ENCODE measurements around the gene RIMS1. TPM values are rescaled to one million over a fixed set of nuclear protein-coding genes. Genes with fewer than 3 reads are reported as not detected.

Gene RIMS1
- total and polyA plus RNA-seq, 4 donors = 30.1 to 128 (median 49.5) TPM

DNA sequence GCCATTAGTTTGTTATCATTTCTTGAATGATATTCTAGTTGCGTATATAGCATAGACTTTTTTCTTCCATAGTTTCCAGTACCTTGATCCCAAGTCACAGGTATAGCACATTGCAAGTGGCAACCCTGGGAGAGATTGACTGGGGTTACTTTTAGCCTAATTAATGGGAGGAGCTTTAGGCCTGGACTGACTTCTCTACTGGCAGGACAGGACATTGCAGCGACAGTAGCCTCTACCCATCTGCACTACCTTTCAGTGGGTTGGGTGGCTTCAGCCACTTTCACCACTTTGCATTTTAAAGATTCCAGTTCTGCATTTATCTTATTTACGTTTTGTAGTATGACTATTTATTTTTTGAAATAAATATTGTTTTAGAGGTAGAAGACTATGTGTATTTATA lies 320.3 kb downstream of the RIMS1 start:
- Histone ChIP-seq H3K27me3 (ENCODE audit: control insufficient read depth, insufficient read depth, low read length) (no peaks in the 10 kb centered on the region), H3K9me3 (ENCODE audit: control insufficient read depth, insufficient read depth, low read length) (no peaks in the 10 kb centered on the region), H3K4me3 (ENCODE audit: low read depth, low read length) (no peak overlapping the region), H3K27ac (ENCODE audit: low read depth, low read length) (no peak overlapping the region), H3K36me3 (ENCODE audit: control insufficient read depth, insufficient read depth, low read length) (no peaks in the 10 kb centered on the region), H3K4me1 (ENCODE audit: control insufficient read depth, insufficient read depth, low read length) (no peaks in the 10 kb centered on the region)
- WGBS (ENCODE audit: insufficient coverage) = no CpG with 5 or more reads among the region's 3 CpGs
- DNase-seq (ENCODE audit: low read depth in 4 of 6, low spot score in 6 of 6) = no peak

DNA sequence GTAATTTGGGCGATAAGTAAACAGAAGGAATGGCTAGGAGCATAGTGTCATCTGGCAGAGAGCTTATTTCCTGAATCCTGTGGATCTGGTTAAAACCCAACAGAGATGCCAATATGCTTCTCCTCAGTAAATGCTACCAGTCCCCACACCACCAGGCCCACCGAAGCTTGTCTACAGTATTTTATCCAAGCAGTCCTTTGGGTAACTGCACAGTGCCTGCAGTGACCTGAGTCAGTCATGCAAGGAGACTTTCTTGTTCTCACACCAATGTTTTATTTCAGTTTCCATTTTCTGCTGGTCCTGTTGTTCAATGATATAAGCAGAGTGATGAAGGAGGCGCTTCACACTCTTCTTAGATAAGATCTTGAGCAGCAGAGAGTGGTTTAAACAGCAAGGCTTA lies 326.3 kb downstream of the RIMS1 start:
- 100% methylated on average over 1 of the region's 3 CpGs for WGBS (ENCODE audit: insufficient coverage)
- DNase-seq (ENCODE audit: low read depth in 4 of 6, low spot score in 6 of 6) = peak in 1 of 6 donors; percentile 42
- Histone ChIP-seq H3K27ac (ENCODE audit: low read depth, low read length) (no peak overlapping the region), H3K36me3 (ENCODE audit: control insufficient read depth, insufficient read depth, low read length) (no peaks in the 10 kb centered on the region), H3K4me3 (ENCODE audit: low read depth, low read length) (no peak overlapping the region), H3K4me1 (ENCODE audit: control insufficient read depth, insufficient read depth, low read length) (no peaks in the 10 kb centered on the region), H3K9me3 (ENCODE audit: control insufficient read depth, insufficient read depth, low read length) (no peaks in the 10 kb centered on the region), H3K27me3 (ENCODE audit: control insufficient read depth, insufficient read depth, low read length) (no peaks in the 10 kb centered on the region)

DNA sequence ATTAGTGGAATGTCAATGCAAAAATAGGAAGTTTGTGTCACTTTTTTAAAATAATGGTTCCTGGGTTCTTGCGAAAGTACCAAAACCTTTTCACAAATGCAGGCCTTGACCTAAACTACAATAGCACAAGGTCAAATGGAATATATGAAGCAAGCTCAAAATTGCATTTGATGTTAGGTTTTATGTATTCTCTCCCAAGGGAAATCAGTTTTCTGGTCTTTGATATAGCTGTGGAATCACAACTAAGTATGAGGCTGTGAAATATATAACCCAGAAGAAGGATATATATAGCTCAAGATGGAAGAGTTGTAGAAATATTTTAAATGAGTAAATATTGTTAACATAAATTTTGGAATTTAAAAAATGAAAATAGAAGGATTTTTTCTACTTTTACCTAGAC lies 327.3 kb downstream of the RIMS1 start:
- no peak overlapping the region for H3K4me3 ChIP-seq (ENCODE audit: low read depth, low read length)

DNA sequence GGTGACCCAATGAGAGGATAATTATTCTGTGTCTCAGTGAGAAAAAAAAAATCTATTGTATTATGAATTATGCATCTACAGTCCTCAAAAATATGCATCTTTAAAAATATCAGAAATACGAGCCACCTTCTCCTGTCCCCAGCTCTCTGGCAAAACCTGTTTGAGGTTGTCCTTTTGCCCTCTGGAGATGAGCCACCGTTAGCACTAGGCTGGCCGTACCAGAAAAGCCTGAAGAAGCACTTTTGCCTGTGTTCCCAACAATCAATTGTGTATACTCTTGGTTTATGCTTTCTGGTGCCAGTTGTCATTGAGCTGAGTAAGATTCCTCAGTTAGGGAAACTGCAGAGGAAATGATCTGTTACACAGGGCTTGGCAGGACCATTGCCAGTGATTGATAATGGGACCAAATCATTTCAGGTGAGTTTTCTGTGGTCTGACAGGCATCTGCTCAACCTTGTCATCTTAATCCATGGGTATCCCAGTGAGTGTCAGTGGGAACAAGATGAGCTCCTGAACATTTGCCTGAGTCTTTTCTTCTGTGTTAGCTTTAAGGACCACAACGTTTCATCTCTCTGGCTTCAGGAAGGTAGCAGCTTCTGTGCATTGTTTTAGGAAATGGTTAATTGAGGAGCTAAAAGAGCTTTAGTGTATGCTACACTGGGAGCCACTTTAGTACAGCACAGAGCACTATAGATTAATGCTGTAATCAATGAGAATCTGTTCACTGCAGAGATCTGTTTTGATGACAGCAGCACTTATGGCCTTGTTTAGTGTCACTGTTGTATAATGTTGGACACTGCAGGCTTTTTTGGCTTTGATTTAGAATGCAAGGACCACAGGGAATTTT lies 330.1 kb downstream of the RIMS1 start:
- no peaks in the 10 kb centered on the region for H3K4me1 ChIP-seq (ENCODE audit: control insufficient read depth, insufficient read depth, low read length)
- no peaks in the 10 kb centered on the region for H3K9me3 ChIP-seq (ENCODE audit: control insufficient read depth, insufficient read depth, low read length)
- H3K27me3 ChIP-seq (ENCODE audit: control insufficient read depth, insufficient read depth, low read length) = no peaks in the 10 kb centered on the region
- H3K36me3 ChIP-seq (ENCODE audit: control insufficient read depth, insufficient read depth, low read length) = no peaks in the 10 kb centered on the region
- no peak overlapping the region for H3K4me3 ChIP-seq (ENCODE audit: low read depth, low read length)
- WGBS (ENCODE audit: insufficient coverage) = 34% methylated on average over 3 of the region's 4 CpGs
- no peak overlapping the region for H3K27ac ChIP-seq (ENCODE audit: low read depth, low read length)
- DNase-seq (ENCODE audit: low read depth in 4 of 6, low spot score in 6 of 6) = peak in 2 of 6 donors; percentile 14 to 58

More for the DNA sequence above, 327.3 kb downstream of the RIMS1 start:
- Histone ChIP-seq H3K36me3 (ENCODE audit: control insufficient read depth, insufficient read depth, low read length) (no peaks in the 10 kb centered on the region), H3K9me3 (ENCODE audit: control insufficient read depth, insufficient read depth, low read length) (no peaks in the 10 kb centered on the region), H3K27me3 (ENCODE audit: control insufficient read depth, insufficient read depth, low read length) (no peaks in the 10 kb centered on the region), H3K4me1 (ENCODE audit: control insufficient read depth, insufficient read depth, low read length) (no peaks in the 10 kb centered on the region), H3K27ac (ENCODE audit: low read depth, low read length) (no peak overlapping the region)
- WGBS (ENCODE audit: insufficient coverage) = no CpG with 5 or more reads among the region's 1 CpG
- peak in 1 of 6 donors; percentile 8 for DNase-seq (ENCODE audit: low read depth in 4 of 6, low spot score in 6 of 6)

DNA sequence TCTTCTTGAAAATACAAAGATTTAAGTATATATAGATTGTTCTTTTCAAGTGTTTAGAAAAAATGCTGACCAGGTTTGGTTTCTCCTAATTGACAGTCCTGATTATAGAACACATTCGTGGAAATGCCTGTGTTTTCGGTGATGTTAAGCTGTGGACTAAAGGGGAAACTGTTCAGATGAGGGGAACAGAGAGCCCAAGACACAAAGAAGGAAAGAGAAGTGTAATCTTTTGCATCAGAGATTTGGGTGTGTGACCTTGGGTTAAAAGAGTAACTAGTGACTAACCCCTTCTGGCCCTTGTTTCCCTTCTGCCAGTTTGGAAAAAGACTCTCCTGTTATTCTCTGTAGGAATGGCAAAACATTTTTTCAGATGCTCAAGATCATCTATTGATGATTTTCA lies 331.3 kb downstream of the RIMS1 start:
- no peaks in the 10 kb centered on the region for H3K4me1 ChIP-seq (ENCODE audit: control insufficient read depth, insufficient read depth, low read length)
- H3K27ac ChIP-seq (ENCODE audit: low read depth, low read length) = no peak overlapping the region
- H3K9me3 ChIP-seq (ENCODE audit: control insufficient read depth, insufficient read depth, low read length) = no peaks in the 10 kb centered on the region
- DNase-seq (ENCODE audit: low read depth in 4 of 6, low spot score in 6 of 6) = no peak
- no peaks in the 10 kb centered on the region for H3K27me3 ChIP-seq (ENCODE audit: control insufficient read depth, insufficient read depth, low read length)
- no peaks in the 10 kb centered on the region for H3K36me3 ChIP-seq (ENCODE audit: control insufficient read depth, insufficient read depth, low read length)
- 96% methylated on average over 2 of the region's 2 CpGs for WGBS (ENCODE audit: insufficient coverage)
- no peak overlapping the region for H3K4me3 ChIP-seq (ENCODE audit: low read depth, low read length)

DNA sequence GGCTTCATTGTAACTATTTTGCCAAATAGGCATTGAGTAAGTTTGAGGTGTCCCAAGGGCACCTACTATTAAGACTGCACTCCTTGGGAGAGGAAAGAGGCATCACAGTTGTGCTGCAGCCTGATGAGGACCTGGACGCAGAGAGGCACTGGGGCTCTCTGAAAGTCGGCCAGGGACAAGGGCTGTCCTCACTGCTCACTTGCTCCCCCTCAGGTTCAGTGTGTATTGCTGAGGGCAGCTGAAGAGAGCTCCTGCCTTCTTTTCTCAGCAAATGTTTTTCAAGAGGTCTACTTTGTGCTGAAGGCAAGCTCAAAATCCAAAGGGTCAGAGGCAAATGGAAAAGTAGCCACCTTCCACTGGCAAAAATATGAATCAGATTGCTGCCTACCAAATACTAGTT lies 331.8 kb downstream of the RIMS1 start:
- H3K9me3 ChIP-seq (ENCODE audit: control insufficient read depth, insufficient read depth, low read length) = no peaks in the 10 kb centered on the region
- WGBS (ENCODE audit: insufficient coverage) = 13% methylated on average over 2 of the region's 2 CpGs
- no peaks in the 10 kb centered on the region for H3K4me1 ChIP-seq (ENCODE audit: control insufficient read depth, insufficient read depth, low read length)
- H3K36me3 ChIP-seq (ENCODE audit: control insufficient read depth, insufficient read depth, low read length) = no peaks in the 10 kb centered on the region
- H3K27me3 ChIP-seq (ENCODE audit: control insufficient read depth, insufficient read depth, low read length) = no peaks in the 10 kb centered on the region
- H3K27ac ChIP-seq (ENCODE audit: low read depth, low read length) = no peak overlapping the region
- H3K4me3 ChIP-seq (ENCODE audit: low read depth, low read length) = no peak overlapping the region
- peak in 2 of 6 donors; percentile 7 to 21 for DNase-seq (ENCODE audit: low read depth in 4 of 6, low spot score in 6 of 6)

DNA sequence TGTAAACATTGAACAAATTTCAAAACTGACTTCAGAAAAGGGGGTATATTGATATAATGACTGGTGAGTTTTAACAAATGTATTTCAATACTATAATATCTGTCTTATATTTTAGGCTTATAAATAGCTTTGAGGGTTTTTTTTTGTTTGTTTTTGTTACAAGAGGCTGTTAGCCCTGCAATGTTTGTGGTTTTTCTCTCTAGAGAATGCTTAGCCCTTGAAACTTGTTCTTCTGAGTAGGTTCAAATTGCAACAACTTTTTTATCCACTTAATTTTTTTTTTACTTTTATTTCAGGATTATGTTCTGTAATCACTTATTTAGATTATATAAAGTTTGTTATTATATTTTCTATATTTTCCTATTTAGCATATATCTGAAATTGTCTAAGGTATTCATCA lies 333.2 kb downstream of the RIMS1 start:
- Histone ChIP-seq H3K27me3 (ENCODE audit: control insufficient read depth, insufficient read depth, low read length) (no peaks in the 10 kb centered on the region), H3K4me3 (ENCODE audit: low read depth, low read length) (no peak overlapping the region), H3K9me3 (ENCODE audit: control insufficient read depth, insufficient read depth, low read length) (no peaks in the 10 kb centered on the region), H3K27ac (ENCODE audit: low read depth, low read length) (no peak overlapping the region), H3K4me1 (ENCODE audit: control insufficient read depth, insufficient read depth, low read length) (no peaks in the 10 kb centered on the region), H3K36me3 (ENCODE audit: control insufficient read depth, insufficient read depth, low read length) (no peaks in the 10 kb centered on the region)
- DNase-seq (ENCODE audit: low read depth in 4 of 6, low spot score in 6 of 6) = no peak

DNA sequence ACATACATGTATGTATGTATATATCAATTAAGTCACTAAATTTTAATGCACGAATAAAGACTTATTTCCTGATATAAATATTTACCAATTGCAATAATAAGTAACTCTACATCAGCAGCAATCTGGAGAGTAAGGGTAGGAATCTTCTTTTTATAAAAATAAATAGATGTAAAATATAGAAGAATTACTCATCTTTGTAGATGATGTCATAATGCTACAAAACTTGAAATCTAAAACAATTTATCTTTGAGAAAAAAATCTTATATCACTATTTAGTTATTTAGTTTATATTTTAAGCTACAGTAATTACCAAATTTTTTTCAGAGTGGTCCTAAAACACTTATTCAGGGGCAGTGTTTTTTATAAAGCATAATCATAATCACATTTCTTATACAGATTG lies 351.7 kb downstream of the RIMS1 start:
- H3K36me3 ChIP-seq (ENCODE audit: control insufficient read depth, insufficient read depth, low read length) = no peaks in the 10 kb centered on the region
- H3K9me3 ChIP-seq (ENCODE audit: control insufficient read depth, insufficient read depth, low read length) = no peaks in the 10 kb centered on the region
- DNase-seq (ENCODE audit: low read depth in 4 of 6, low spot score in 6 of 6) = no peak
- no peak overlapping the region for H3K4me3 ChIP-seq (ENCODE audit: low read depth, low read length)
- no CpG with 5 or more reads among the region's 1 CpG for WGBS (ENCODE audit: insufficient coverage)
- no peak overlapping the region for H3K27ac ChIP-seq (ENCODE audit: low read depth, low read length)
- no peaks in the 10 kb centered on the region for H3K27me3 ChIP-seq (ENCODE audit: control insufficient read depth, insufficient read depth, low read length)
- H3K4me1 ChIP-seq (ENCODE audit: control insufficient read depth, insufficient read depth, low read length) = no peaks in the 10 kb centered on the region

DNA sequence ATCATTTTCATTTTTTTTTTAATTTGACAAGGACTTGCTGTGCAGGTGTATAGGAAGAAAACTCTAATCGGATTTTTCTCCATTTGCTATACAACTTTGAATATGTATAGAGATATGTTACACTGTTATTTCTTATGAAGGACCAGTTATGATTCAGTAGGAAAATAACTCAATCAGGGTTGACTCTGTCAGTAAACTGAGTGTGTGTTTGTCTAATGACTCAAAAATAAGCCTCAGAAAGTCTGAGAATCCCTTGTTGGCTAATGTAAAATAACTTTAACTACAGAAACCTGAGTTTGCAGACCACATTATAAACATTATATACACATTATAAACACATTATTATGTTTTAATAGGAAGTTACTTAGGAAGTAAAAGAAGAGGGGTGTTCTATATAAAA lies 352.6 kb downstream of the RIMS1 start:
- no peak overlapping the region for H3K4me3 ChIP-seq (ENCODE audit: low read depth, low read length)

DNA sequence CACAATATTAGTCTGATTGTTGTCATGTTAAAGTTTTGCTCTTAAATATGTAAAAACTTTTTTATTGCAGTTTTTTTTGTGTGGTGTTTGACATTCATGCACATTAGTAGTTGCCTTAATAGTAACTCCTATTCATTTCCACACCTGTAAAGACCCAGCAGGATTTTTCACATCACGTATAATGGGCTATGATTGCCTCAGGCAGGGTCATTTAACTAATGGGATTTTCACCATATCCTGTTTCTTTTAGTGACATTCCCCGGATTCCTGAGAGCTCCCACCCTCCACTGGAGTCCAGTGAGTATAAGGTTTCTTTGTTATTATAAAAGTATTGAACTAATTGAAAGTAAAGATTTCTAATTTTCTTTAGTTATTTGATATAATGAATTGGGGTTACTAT lies 359.2 kb downstream of the RIMS1 start:
- no CpG with 5 or more reads among the region's 2 CpGs for WGBS (ENCODE audit: insufficient coverage)
- Histone ChIP-seq H3K9me3 (ENCODE audit: control insufficient read depth, insufficient read depth, low read length) (no peaks in the 10 kb centered on the region), H3K36me3 (ENCODE audit: control insufficient read depth, insufficient read depth, low read length) (no peaks in the 10 kb centered on the region), H3K4me3 (ENCODE audit: low read depth, low read length) (no peak overlapping the region), H3K4me1 (ENCODE audit: control insufficient read depth, insufficient read depth, low read length) (no peaks in the 10 kb centered on the region), H3K27ac (ENCODE audit: low read depth, low read length) (no peak overlapping the region), H3K27me3 (ENCODE audit: control insufficient read depth, insufficient read depth, low read length) (no peaks in the 10 kb centered on the region)
- no peak for DNase-seq (ENCODE audit: low read depth in 4 of 6, low spot score in 6 of 6)

More for the DNA sequence above, 352.6 kb downstream of the RIMS1 start:
- Histone ChIP-seq H3K27ac (ENCODE audit: low read depth, low read length) (no peak overlapping the region), H3K9me3 (ENCODE audit: control insufficient read depth, insufficient read depth, low read length) (no peaks in the 10 kb centered on the region), H3K27me3 (ENCODE audit: control insufficient read depth, insufficient read depth, low read length) (no peaks in the 10 kb centered on the region), H3K4me1 (ENCODE audit: control insufficient read depth, insufficient read depth, low read length) (no peaks in the 10 kb centered on the region), H3K36me3 (ENCODE audit: control insufficient read depth, insufficient read depth, low read length) (no peaks in the 10 kb centered on the region)
- no CpG with 5 or more reads among the region's 1 CpG for WGBS (ENCODE audit: insufficient coverage)
- no peak for DNase-seq (ENCODE audit: low read depth in 4 of 6, low spot score in 6 of 6)
